Measurements from ENCODE around the gene ZBTB40.

GRCh38 chr1:22436948-22437347 is 14.7 kb upstream of the ZBTB40 start:
- no peak for TF ChIP-seq POLR2A (IDR thresholded peaks at IDR 0.05)
- no peak for TF ChIP-seq CTCF (IDR thresholded peaks at IDR 0.05 in 8 of 11, conservative IDR thresholded peaks at IDR 0.05 in 3 of 11)

Measured in spleen (tissue), 7 donors.